ENCODE results near the gene LIX1. TPM values are rescaled to one million over a fixed set of nuclear protein-coding genes. Genes with fewer than 3 reads are reported as not detected.

The LIX1 gene
- total RNA-seq, 1 experiment from 2014 or later: not detected

GRCh38 chr5:97090944-97091343 is 51.5 kb downstream of the LIX1 start:
- no TSS peak for BruUV-seq (replicated peaks)
- peaks cover 22% of the 10 kb centered on the region for H3K27me3 ChIP-seq (ENCODE audit: low read length)
- ATAC-seq (no peak), DNase-seq (no peak)
- POLR2A ChIA-PET (ENCODE audit: unreplicated experiment): no interaction called here
- H4K20me1 ChIP-seq (ENCODE audit: low read length): no peaks in the 10 kb centered on the region
- H3K36me3 ChIP-seq (ENCODE audit: low read depth, low read length): no peaks in the 10 kb centered on the region
- no peak overlapping the region for H2AFZ ChIP-seq (ENCODE audit: low read length)
- intact Hi-C loops (cut with micrococcal nuclease): no loop called here
- no peak overlapping the region for H3K4me2 ChIP-seq (ENCODE audit: low read length)
- no peak for TF ChIP-seq EZH2 (IDR thresholded peaks at IDR 0.05; ENCODE audit: low read length, unreplicated experiment)
- H3K4me1 ChIP-seq (ENCODE audit: insufficient read depth, low read length): no peaks in the 10 kb centered on the region
- H3K4me3 ChIP-seq (ENCODE audit: low read length): no peak overlapping the region
- no peaks in the 10 kb centered on the region for H3K9me3 ChIP-seq (ENCODE audit: low read length)
- CTCF ChIA-PET: no interaction called here
- no peak overlapping the region for H3K27ac ChIP-seq (ENCODE audit: low read length)
- H3K9me2 ChIP-seq (replicated peaks; ENCODE audit: low read length): no peaks in the 10 kb centered on the region
- no peaks in the 10 kb centered on the region for H3K79me2 ChIP-seq (ENCODE audit: low read length)
- no peaks in the 10 kb centered on the region for H3F3A ChIP-seq (ENCODE audit: low read length, unreplicated experiment)
- H3K9ac ChIP-seq (ENCODE audit: low read length): no peak overlapping the region

- Histone ChIP-seq H3K27ac (ENCODE audit: low read length) (no peak overlapping the region), H3K79me2 (ENCODE audit: low read length) (no peaks in the 10 kb centered on the region), H3K9ac (ENCODE audit: low read length) (no peak overlapping the region), H3K4me1 (ENCODE audit: insufficient read depth, low read length) (no peaks in the 10 kb centered on the region), H4K20me1 (ENCODE audit: low read length) (no peaks in the 10 kb centered on the region), H3F3A (ENCODE audit: low read length, unreplicated experiment) (no peaks in the 10 kb centered on the region), H3K27me3 (ENCODE audit: low read length) (peaks cover 22% of the 10 kb centered on the region), H3K36me3 (ENCODE audit: low read depth, low read length) (no peaks in the 10 kb centered on the region), H3K9me2 (replicated peaks; ENCODE audit: low read length) (no peaks in the 10 kb centered on the region), H3K4me3 (ENCODE audit: low read length) (no peak overlapping the region), H3K9me3 (ENCODE audit: low read length) (no peaks in the 10 kb centered on the region), H3K4me2 (ENCODE audit: low read length) (no peak overlapping the region), H2AFZ (ENCODE audit: low read length) (no peak overlapping the region)
- no peak for TF ChIP-seq EZH2 (IDR thresholded peaks at IDR 0.05; ENCODE audit: low read length, unreplicated experiment)
- no peak for TF ChIP-seq EZH2phosphoT487 (IDR thresholded peaks at IDR 0.05; ENCODE audit: borderline replicate concordance, low read length)
- TF ChIP-seq CTCF (conservative IDR thresholded peaks at IDR 0.05; ENCODE audit: low read depth, low read length): no peak
- ATAC-seq: no peak
- POLR2A ChIA-PET (ENCODE audit: unreplicated experiment): no interaction called here
- intact Hi-C loops (cut with micrococcal nuclease): no loop called here
- CTCF ChIA-PET: interaction anchor here (1.0 kb wide), 1 partner anchor 92 kb away, joined by 3 read pairs; no protein-coding TSS in a partner anchor
- BruUV-seq (replicated peaks): no TSS peak
- DNase-seq: no peak
Observed at GRCh38 chr5:97089149-97089801, 53.1 kb downstream of the LIX1 start.

GRCh38 chr5:97088774-97089148 is 53.6 kb downstream of the LIX1 start:
- no peaks in the 10 kb centered on the region for H3K79me2 ChIP-seq (ENCODE audit: low read length)
- DNase-seq (no peak), ATAC-seq (no peak)
- intact Hi-C loops (cut with micrococcal nuclease): no loop called here
- no peak overlapping the region for H3K4me2 ChIP-seq (ENCODE audit: low read length)
- no TSS peak for BruUV-seq (replicated peaks)
- H3K9ac ChIP-seq (ENCODE audit: low read length): no peak overlapping the region
- TF ChIP-seq CTCF (conservative IDR thresholded peaks at IDR 0.05; ENCODE audit: low read depth, low read length): no peak
- TF ChIP-seq EZH2phosphoT487 (IDR thresholded peaks at IDR 0.05; ENCODE audit: borderline replicate concordance, low read length): no peak
- no peak for TF ChIP-seq EZH2 (IDR thresholded peaks at IDR 0.05; ENCODE audit: low read length, unreplicated experiment)
- ChIA-PET CTCF (interaction anchor here (1.0 kb wide), 1 partner anchor 92 kb away, joined by 3 read pairs; no protein-coding TSS in a partner anchor), POLR2A (ENCODE audit: unreplicated experiment) (no interaction called here)
- no peaks in the 10 kb centered on the region for H3K36me3 ChIP-seq (ENCODE audit: low read depth, low read length)
- no peaks in the 10 kb centered on the region for H3K9me2 ChIP-seq (replicated peaks; ENCODE audit: low read length)
- no peaks in the 10 kb centered on the region for H4K20me1 ChIP-seq (ENCODE audit: low read length)
- H3K4me3 ChIP-seq (ENCODE audit: low read length): no peak overlapping the region
- no peak overlapping the region for H2AFZ ChIP-seq (ENCODE audit: low read length)
- peaks cover 22% of the 10 kb centered on the region for H3K27me3 ChIP-seq (ENCODE audit: low read length)
- no peaks in the 10 kb centered on the region for H3K4me1 ChIP-seq (ENCODE audit: insufficient read depth, low read length)
- no peaks in the 10 kb centered on the region for H3K9me3 ChIP-seq (ENCODE audit: low read length)
- H3K27ac ChIP-seq (ENCODE audit: low read length): no peak overlapping the region
- H3F3A ChIP-seq (ENCODE audit: low read length, unreplicated experiment): no peaks in the 10 kb centered on the region
